IPS DF 6.9 (cell line): Measurements from ENCODE around the gene FAXC.

Experiments
- DNase-seq: peaks from one replicate; pipeline ENCODE4 v3.0.0-alpha.2; 2013; ENCODE audit warnings: low read depth, low spot score
- H3K27ac ChIP-seq: one replicate; pipeline ENCODE4 v1.5.1; 2013; ENCODE audit warnings: low read length, control low read depth
- H3K27me3 ChIP-seq: 2 replicates; pipeline ENCODE4 v1.6.1; 2013; ENCODE audit warnings: mild to moderate bottlenecking, low read length; ENCODE audit not compliant: control insufficient read depth, insufficient read depth
- H3K36me3 ChIP-seq: 2 replicates; pipeline ENCODE4 v1.6.1; 2013; ENCODE audit warnings: low read length; ENCODE audit not compliant: control insufficient read depth, insufficient read depth
- H3K4me1 ChIP-seq: 2 replicates; pipeline ENCODE4 v1.6.1; 2013; ENCODE audit warnings: low read length; ENCODE audit not compliant: control insufficient read depth, insufficient read depth
- H3K4me3 ChIP-seq: 2 replicates; pipeline ENCODE4 v1.5.1; 2013; ENCODE audit warnings: mild to moderate bottlenecking, low read length
- H3K9me3 ChIP-seq: 2 replicates; pipeline ENCODE4 v1.6.1; 2013; ENCODE audit warnings: low read length, inconsistent platforms; ENCODE audit not compliant: control insufficient read depth, insufficient read depth
- WGBS: extraction: QIAGEN DNeasy Blood & Tissue Kit; methylation state at CpG from one replicate; pipeline ENCODE4 v1.1.7; 2013; ENCODE audit warnings: mixed read lengths, missing lambda C conversion rate; ENCODE audit not compliant: insufficient read length, insufficient coverage; 5-methylcytosine and 5-hydroxymethylcytosine counted together

FAXC gene

DNA sequence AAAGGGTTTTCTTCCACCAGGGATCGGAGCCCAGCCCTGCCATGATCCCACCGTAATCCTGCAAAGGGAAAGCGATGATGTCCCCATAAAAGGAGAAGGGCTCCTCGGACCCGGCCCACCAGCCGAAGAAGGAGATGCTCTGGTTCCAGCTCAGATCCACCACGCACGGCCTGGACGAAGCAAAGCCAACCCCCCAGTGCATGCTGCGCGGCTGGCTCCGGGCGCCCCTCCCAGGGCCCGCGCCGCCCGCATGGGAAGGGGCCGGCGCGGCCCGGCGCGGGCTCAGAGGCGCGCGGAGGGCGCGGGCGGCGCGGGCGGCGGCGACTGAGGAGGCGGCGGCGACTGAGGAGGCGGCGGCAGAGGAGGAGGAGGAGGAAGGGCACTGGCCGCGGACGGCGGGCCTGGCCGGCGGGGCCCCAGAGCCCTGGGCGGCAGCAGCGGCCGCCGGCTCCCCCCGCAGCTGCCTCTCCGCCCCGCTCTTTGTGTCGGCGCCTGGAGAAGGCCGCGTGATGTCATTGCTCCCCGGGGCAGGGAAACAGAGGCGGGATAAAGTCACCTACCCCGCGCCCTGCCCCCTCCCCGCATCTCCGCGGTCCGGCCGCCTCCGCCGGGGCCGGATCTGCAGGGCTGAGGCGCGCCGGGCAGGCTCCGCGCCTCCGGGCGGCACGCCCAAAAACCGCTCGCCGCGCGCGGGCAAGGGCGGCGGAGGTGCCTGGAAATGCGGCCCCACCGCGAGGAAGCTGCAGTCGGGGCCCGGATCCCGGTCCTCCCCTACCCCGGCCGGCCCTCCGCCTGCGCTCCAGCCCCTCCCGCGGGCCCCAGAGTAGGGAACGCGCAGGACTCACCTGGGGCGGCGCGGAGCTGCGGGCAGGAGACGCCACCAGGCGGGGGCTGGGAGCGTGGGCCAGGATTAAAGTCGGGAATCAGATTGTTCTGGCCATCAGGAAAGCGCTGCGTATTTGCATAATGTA lies at the start of gene FAXC:
Gene FAXC, minus strand, starts transcription at position 504 of the 971 bp plus-strand sequence. Its CDS starts 302 bp downstream, at position 202.
- Histone ChIP-seq H3K36me3 (no peaks in the 10 kb centered on the region), H3K9me3 (no peaks in the 10 kb centered on the region), H3K4me3 (peak within 1 kb of the TSS; percentile 90; the same call in 1 of the 2 replicates), H3K27me3 (no peaks in the 10 kb centered on the region), H3K27ac (no peak within 1 kb of the TSS), H3K4me1 (peaks cover 7% of the 10 kb centered on the region)
- DNase-seq: no peak
- no CpG with 5 or more reads among the region's 108 CpGs for WGBS

DNA sequence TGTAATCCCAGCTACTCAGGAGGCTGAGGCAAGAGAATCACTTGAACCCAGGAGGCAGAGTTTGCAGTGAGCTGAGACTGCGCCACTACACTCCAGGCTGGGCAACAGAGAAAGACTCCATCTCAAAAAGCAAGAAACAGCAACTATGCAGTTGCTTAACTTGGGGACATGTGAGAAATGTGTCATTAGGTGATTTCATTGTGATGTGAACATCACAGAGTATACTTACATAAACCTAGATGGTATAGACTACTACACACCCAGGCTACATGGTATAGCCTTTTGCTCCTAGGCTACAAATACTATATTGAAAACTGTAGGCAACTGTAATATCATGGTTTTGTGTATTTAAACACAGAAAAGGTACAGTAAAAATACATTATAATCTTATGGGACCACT lies 47.8 kb upstream of the FAXC start:
- Histone ChIP-seq H3K27ac (no peak overlapping the region), H3K4me3 (no peak overlapping the region), H3K36me3 (no peaks in the 10 kb centered on the region; the same call in 1 of the 2 replicates), H3K27me3 (no peaks in the 10 kb centered on the region), H3K4me1 (no peaks in the 10 kb centered on the region), H3K9me3 (no peaks in the 10 kb centered on the region)
- no CpG with 5 or more reads among the region's 1 CpG for WGBS
- no peak for DNase-seq

DNA sequence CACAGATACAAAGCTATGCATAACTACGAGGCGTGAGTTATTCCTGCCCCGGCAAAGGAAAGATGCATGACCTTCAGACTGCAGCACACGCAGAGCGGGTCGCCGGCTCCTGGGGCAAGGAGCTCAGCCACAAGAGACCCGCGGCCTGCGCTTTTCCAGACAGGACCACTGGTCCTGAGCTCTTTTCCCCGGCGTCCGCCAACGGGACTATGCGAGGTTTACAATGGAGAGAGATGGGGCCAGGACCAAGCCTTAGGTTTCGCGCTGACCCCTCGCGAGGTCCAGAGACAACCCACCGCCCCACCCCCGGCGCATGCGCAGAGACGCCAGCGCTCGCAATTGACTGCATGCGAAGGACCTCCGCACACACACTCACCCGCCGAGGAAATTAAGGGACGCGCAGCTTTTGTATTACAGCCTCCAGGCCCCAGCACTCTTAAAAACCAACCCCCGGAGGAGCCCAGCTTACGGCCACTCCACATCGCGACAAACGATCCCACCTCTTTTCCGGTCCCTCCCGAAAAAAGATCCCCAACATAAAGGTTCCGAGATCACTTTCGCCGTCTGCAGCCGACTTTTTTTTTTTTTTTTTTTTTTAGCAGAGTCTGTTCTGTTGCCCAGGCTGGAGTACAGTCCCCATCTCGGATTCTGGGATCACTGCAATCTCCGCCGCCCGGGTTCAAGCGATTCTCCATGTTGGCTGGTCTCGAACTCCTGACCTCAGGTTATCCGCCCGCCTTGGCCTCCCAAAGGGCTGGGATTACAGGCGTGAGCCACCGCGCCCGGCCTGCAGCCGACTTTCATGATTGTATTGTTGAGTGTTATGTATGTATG lies 44.4 kb upstream of the FAXC start, which contains the start of gene COQ3:
Gene COQ3, minus strand, starts transcription at position 498 of the 834 bp plus-strand sequence. Its CDS starts 16 bp downstream, at position 482.
- DNase-seq: peak; percentile 50
- H3K27ac ChIP-seq: no peak within 1 kb of the TSS
- H3K4me1 ChIP-seq: no peaks in the 10 kb centered on the region
- peak within 1 kb of the TSS; percentile 83; the same call in 1 of the 2 replicates for H3K4me3 ChIP-seq
- no peaks in the 10 kb centered on the region for H3K36me3 ChIP-seq
- no peaks in the 10 kb centered on the region for H3K27me3 ChIP-seq
- no peaks in the 10 kb centered on the region for H3K9me3 ChIP-seq
- WGBS: no CpG with 5 or more reads among the region's 56 CpGs

DNA sequence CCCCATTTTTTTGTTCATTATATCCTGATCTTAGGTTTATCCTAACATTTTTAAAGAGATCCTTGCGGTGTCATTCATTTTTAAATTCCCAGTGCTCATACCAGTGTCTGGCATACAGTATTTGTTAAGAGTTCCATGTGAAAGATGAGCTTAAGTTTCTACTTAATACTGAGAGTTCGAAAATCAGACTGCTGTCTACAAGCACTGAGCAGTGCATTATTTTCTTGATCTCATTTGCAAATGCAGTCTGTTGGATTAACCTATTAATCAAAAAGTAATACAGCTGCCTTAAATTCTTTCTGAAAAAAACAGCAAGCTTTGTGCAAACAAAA lies 43.9 kb upstream of the FAXC start:
- Histone ChIP-seq H3K27me3 (no peaks in the 10 kb centered on the region), H3K27ac (no peak overlapping the region), H3K4me3 (peak overlapping the region; percentile 83; the same call in 1 of the 2 replicates), H3K9me3 (no peaks in the 10 kb centered on the region), H3K4me1 (no peaks in the 10 kb centered on the region), H3K36me3 (no peaks in the 10 kb centered on the region)
- no peak for DNase-seq
- WGBS: no CpG with 5 or more reads among the region's 2 CpGs

DNA sequence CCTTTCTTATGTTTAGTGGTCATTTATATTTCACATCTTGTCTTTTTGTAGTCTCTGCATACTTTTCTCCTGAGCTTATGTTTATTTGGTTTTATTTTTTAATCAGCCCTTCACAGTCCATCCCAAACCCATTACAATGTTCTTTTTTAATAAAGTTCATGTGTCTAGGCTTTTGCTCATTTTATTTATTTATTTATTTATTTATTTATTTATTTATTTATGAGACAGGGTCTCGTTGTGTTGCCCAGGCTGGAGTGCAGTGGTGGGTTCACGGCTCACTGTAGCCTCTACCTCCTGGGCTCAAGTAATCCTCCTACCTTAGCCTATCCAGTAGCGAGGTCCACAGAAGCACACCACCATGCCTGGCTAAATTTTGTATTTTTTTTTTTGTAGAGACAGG lies 41.4 kb upstream of the FAXC start:
- Histone ChIP-seq H3K27ac (no peak overlapping the region), H3K9me3 (no peaks in the 10 kb centered on the region), H3K36me3 (no peaks in the 10 kb centered on the region), H3K4me1 (no peaks in the 10 kb centered on the region), H3K27me3 (no peaks in the 10 kb centered on the region), H3K4me3 (no peak overlapping the region)
- no peak for DNase-seq
- no CpG with 5 or more reads among the region's 3 CpGs for WGBS

DNA sequence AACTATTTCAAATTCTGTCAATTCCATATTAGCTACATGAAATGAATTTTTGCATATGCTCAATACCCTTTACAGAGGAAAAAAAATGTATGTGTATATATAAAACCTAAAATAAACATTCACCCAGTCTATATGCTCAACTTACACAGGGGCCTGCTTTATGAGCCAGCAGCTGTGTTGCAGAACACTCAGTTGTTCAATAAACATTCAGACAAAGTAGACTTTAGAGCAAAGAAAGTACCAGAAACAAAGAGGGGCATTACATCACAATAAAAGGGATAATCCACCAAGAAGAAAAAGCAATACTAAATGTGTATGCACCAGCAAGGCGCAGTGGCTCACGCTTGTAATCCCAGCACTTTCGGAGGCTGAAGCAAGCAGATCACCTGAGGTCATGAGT lies 35.0 kb upstream of the FAXC start:
- WGBS: no CpG with 5 or more reads among the region's 3 CpGs
- no peak overlapping the region for H3K4me3 ChIP-seq
- H3K27me3 ChIP-seq: no peaks in the 10 kb centered on the region
- H3K36me3 ChIP-seq: no peaks in the 10 kb centered on the region
- no peak for DNase-seq
- H3K27ac ChIP-seq: no peak overlapping the region
- no peaks in the 10 kb centered on the region for H3K9me3 ChIP-seq
- no peaks in the 10 kb centered on the region for H3K4me1 ChIP-seq

DNA sequence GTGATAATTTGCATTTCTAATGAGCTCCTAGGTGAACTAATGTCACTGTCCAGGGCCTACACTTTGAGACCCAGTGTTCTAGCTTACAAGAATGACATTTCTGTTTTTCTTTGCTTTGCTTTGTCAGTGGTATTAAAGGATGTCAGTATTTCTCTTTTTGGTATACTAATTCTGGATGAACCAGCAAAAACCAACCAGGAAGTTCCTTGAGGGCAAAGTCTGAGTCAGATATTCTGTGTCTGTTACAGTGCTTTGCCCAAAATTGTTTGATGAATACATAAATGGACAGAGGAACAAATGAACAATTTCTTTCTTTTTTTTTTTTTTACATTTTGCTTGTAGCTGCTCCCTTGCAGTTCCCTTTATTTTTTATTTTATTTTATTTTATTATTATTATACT lies 29.2 kb upstream of the FAXC start:
- Histone ChIP-seq H3K36me3 (no peaks in the 10 kb centered on the region), H3K27me3 (no peaks in the 10 kb centered on the region), H3K27ac (no peak overlapping the region), H3K4me3 (no peak overlapping the region), H3K9me3 (no peaks in the 10 kb centered on the region), H3K4me1 (no peaks in the 10 kb centered on the region)
- no peak for DNase-seq

DNA sequence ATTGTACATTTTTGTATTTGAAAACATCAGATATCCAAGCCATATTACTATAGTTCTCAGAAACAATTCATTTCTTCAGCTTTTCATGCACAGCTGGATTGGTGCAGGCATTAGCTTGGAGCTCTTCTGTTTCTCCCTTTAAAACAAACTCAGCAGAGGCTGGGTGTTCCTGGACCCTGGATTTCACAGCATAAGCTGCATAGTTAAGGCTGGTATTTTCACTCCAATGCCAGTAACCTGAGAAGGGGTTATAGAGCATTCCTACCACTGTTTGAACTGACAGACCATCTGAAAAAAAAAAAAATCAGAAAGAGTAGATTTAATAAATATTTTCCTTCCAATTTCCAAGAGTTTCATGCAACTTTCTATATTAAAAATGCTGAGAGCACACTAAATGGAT lies 20.1 kb upstream of the FAXC start:
- Histone ChIP-seq H3K4me3 (no peak overlapping the region), H3K27me3 (no peaks in the 10 kb centered on the region), H3K27ac (no peak overlapping the region), H3K9me3 (no peaks in the 10 kb centered on the region), H3K4me1 (no peaks in the 10 kb centered on the region), H3K36me3 (no peaks in the 10 kb centered on the region)
- DNase-seq: no peak

DNA sequence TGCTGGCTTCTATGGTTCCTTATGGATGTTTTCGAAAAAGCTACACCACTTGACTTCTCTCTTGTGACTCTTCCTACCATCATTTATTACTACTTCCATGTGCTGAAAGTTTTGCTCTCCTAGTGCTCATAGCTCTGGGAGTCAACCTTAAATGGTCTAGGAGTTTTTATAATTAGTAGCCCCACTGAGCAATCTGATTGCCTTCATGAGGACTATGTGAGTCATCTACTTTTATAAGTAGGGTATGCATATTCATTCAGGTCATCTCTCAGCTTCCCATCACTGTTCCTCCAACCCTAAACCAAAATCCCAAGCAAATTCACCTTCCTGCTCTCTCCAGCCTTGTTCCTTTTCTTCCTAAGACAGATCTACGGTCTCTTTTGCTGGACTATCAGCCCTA lies 17.4 kb upstream of the FAXC start:
- Histone ChIP-seq H3K27ac (no peak overlapping the region), H3K27me3 (no peaks in the 10 kb centered on the region), H3K9me3 (no peaks in the 10 kb centered on the region), H3K4me1 (no peaks in the 10 kb centered on the region), H3K36me3 (no peaks in the 10 kb centered on the region), H3K4me3 (no peak overlapping the region)
- DNase-seq: no peak
- no CpG with 5 or more reads among the region's 2 CpGs for WGBS

DNA sequence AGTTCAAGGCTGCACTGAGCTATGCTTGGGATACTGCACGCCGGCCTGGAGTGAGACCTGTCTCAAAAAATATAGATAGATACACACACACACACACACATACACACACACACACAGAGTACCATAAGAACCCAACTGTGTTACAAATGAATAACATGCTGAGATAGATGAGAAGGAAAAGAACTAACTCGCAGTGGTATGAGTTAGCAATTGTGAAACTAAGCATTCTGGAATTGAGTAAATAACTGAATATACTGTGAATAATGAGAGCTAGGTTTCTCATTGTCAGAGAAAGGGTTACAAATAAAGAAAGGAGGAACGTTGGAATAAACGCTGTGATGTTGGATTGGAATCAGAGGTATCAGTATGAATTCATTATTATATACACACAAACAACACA lies 14.6 kb upstream of the FAXC start:
- no peaks in the 10 kb centered on the region for H3K9me3 ChIP-seq
- H3K4me3 ChIP-seq: no peak overlapping the region
- no peak overlapping the region for H3K27ac ChIP-seq
- H3K36me3 ChIP-seq: no peaks in the 10 kb centered on the region
- WGBS: no CpG with 5 or more reads among the region's 5 CpGs
- no peaks in the 10 kb centered on the region for H3K27me3 ChIP-seq
- DNase-seq: no peak
- H3K4me1 ChIP-seq: no peaks in the 10 kb centered on the region
